Measurements from ENCODE around the gene SMPD3.

Gene SMPD3

DNA sequence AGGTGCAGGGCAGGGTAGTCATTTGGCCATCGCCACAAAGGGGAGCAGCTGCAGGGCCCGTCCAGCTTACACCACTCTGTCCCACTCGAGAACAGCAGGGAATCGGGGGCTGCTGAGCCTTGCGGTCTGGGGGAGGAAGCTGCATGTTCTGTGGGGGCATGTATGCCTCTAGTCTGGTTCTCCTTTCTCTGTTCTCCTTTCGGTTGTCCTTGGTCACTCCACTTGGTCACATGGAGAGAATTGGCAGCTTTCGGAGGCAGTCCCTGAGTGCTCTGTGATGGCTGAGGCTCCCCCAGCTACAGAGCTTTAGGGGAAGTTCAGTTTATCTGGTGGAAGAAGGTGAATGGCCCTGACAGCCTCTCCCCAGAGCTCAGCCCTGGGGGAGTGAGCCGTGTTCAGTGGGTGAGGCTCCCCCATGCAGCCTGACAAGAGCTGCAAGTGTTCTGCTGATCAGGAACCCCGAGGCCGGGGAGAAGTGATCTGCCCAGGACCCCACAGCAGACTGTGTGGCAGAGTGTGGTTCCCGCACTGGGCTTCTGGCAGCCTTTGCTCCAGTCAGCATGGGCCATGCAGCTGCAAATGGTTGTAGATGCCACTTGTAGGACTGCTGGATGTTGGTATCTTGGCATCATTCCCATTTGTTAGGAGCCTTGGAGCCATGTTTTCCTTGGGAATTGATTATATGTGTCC lies 22.3 kb upstream of the SMPD3 start:
- no peak for DNase-seq

DNA sequence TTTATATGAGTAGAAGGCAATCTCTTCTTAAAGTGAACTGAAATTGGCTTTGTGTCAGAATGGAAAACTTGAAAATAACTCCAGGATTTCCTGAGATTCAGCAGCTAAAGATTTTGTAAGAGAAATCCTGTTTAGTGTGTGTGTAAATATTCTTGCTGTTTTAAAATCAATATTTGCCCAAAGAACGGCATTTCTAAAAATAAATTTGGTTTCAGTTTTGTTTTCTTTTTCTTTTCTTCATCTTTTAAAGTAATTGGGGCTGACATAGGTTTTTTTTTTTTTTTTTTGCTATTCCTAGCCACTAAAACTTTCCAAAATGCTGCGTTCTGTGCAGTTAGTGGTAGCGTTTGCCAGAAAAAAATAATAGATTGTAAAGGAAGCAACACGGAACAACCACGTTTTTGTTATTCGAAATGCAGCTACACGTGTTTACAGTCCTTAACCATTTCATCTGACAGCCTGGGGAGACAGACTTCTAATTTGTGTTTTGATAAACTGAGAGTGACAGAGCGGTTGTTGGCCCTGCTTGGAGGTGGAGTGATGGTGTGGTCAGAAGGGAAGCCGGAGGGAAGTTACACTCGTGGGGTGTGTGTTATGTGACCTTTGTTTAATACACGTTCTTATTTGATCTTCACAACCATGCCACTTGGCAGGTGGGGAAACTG lies 21.6 kb upstream of the SMPD3 start:
- DNase-seq: no peak

DNA sequence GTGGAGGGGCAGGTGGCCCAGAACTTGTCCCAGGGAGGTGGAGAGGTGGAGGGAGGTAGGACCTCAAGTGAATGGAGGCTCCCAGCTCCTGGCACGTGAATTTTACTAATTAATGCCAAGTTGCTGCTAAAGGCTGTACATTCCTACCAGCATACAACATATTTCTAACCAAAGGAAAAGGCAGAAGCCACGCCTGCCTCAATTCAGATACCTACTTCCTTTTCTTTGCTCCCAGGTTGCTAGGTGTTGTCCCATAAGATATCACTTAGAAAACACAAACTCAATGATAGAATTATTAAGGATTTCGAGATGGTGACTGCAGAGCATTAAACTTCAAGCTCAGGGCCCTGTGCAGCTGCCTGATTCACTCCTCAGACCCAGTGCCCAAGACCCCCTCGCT lies 20.5 kb upstream of the SMPD3 start:
- no peak for DNase-seq

DNA sequence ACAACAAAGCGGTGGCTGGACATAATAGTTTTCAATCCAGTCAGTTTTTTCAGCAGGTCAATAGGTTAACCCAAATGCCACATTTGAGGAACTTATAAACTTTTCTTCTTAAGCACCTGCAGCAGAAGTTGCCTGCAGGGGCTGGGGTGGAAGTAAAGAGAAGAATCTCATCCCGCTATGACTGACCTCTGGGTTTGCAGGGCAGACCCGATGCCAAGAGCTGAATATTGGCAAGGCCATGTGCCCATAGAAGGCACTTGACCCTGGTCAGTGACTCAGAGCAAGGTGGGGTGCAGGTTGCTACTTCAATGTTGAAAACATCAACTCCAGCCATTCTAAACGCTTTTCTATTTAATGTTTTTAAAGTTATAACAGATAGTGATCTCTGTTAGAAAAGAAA lies 17.9 kb upstream of the SMPD3 start:
- no peak for DNase-seq

DNA sequence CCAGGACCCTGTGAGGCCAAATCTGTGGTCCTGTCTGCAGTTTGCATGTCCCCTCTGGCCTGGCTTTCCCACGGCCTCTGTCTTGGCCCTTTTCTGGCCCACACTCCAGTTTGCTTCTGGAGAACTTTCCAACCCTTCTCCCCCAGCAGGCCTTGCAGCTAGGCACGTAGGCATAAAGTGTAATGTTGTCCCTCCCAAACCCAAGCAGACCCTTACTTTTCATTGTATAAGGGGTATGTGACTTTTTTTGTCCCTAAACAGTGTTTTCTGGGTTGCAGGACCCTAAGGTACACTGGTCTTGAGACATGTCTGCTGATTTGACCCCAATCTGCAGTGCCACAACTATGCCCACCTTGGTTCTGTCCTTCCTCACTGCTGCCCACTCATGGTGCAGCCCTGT lies 15.6 kb upstream of the SMPD3 start:
- no peak for DNase-seq

DNA sequence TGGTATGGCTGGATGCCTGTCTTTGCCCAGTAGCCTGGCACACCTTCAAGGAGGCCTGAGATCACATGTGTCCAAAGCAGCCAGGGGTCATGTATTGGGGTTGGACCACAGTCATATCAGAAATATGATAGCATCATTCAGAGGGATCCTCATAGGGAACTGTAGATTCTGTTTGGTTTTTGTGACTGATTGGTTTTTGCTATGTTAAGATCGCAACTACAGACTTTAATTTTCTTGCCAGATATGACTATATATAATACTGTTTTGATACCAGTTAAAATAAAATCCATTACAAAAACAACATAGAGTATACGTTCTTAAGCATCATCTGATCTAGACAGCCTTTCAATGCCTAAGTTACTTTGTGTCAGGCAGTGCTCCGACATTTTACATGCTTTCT lies 11.8 kb upstream of the SMPD3 start:
- DNase-seq: no peak

DNA sequence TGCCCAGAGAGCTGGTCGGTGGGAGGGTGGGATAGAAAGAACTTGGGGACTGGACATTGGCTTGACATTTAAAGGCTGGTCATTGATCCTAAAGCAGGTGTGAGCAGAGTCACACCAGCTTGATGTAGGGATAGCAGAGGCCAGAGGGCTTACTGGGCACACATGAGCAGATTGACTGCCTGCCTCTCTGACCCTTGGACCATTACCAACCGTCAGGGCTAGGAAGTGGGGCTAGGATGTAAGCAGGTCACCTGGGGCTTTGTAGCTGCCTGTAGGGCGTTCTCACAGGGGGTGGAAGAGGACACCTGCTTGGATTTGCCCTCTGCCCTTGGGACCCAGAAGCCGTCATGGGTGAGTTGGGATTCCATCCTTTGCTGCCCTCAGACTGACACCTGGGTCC lies 11.1 kb upstream of the SMPD3 start:
- DNase-seq: no peak

DNA sequence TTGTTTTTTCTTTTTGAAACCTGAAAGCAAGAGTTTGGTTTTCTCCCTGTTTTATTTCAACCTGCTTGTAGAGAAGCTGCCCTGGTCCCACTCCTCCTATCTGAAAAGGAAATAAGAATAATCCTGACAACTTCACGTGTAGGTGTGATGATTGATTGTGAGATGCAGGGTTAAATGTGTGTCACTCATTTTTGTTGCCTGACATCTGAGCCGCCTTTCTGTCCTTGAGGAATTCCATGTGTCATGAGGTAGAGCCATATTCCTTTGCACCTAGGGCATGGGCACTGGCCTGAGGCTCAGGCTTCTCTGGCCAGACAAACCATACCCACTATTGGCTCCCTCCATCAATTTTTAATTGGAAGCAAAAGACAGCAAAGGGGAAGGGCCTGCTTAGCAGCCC lies 10.2 kb upstream of the SMPD3 start:
- no peak for DNase-seq

DNA sequence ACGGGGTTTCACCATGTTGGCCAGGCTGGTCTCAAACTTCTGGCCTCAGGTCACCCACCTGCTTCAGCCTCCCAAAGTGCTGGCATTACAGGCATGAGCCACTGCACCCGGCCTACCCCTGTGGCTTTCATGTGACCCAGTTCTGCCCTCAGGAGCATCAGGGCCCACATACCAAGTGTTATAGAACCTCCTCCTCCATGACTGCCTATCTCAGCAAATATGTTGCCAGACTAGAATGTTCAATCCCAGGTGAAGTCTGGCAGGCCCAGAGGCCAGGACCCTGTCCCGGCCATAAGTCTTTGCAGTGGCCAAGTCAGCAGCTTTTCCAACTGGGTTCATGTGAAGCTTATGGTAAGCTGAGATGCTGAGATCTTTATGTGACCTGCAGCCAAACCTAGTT lies 9.8 kb upstream of the SMPD3 start:
- DNase-seq: no peak

DNA sequence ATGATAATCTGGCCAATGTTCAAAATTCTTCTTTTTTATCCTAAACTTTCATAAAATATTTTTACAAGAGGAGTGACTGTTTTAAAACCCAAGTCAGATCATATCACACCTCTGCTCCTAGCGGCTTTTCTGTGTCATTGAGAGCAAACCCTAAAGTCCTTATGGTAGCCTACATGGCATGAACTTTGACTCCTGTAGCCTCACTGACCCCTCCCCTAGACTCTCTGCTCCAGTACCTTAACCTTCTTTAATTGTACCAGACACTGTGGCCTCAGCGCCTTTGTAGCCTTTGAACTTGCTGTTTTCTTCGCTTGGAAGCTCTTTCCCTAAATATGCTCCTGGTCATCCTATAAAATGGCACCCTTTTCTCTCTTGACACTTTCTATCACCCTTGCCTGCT lies 7.3 kb upstream of the SMPD3 start:
- no peak for DNase-seq

DNA sequence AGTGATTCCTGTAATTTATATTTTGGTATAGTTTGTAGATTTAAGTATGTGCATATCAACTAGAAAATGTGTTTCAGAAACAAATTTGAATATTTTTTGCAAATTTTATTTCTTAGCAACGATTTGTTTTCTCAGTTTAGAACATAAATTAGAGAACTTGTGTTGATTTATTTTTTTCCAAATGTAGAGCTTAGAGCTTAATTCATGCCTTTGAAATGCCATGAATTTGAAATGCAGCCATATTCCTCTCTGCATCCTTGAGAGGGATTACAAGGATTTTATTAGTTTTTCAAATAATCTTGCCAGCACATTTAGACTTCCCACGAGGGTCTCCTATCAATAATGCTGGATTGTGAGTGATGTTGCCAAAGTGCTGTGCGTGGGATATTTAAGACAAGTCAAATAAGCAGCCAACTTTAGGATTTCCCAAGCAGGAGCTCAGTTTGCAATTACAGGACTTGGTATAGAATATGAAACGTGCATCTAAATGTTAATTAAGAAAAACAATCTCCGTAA lies 6.7 kb upstream of the SMPD3 start:
- no peak for DNase-seq

DNA sequence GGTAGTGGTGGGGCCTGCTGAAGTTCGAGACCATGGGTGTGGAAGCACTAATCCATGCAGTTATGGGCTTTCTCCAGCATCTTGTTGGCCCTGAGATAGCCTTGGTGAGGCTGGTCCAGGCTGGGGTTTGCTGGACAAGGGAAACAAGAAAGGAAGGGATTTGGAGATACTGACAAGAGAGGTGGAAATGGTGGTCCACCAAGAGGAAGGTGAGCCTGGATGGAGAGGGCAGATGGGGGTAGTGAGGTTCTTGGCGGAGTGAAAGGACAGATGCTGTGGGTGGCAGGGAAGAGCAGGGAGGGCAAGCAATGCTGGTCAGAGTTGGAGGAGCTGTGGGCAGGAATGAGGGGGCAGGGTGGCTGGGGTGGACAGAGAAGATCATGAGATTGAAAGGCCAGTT lies 5.5 kb upstream of the SMPD3 start:
- no peak for DNase-seq

DNA sequence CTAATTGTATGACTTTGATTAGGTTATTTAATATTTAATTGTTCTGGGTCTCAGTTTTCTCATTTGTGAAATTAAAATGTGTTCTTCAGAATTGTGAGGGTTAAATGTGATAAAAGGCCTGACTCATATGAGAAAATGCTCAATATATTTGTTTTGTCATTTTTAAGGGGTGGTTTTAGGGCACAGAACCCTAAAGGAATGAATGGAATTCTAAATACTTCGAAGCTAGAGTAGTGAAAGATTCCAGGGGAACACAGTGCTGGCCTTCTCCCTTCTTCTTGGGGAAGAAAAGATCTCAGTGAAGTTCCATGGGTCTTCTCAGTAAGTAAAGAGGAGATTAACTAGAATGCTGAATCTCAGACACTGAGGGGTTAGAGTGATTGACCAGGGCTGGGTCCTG lies 3.9 kb upstream of the SMPD3 start:
- DNase-seq: no peak

DNA sequence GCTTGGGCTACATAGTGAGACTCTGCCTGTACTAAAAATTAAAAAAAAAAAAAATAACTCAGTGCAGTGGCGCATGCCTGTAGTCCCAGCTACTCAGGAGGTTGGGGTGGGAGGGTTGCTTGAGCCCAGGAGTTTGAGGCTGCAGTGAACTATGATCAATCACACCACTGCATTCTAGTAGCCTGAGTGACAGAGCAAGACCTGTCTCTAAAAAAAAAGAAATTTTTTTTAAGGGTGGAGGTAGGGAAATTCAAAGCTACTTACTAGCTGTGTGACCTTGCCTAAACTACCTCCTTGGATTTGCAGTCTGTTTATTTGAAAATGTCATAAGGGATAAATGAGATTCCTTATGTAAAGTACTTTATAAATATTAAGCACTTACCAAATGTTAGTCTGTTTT lies 3.4 kb upstream of the SMPD3 start:
- DNase-seq: no peak

DNA sequence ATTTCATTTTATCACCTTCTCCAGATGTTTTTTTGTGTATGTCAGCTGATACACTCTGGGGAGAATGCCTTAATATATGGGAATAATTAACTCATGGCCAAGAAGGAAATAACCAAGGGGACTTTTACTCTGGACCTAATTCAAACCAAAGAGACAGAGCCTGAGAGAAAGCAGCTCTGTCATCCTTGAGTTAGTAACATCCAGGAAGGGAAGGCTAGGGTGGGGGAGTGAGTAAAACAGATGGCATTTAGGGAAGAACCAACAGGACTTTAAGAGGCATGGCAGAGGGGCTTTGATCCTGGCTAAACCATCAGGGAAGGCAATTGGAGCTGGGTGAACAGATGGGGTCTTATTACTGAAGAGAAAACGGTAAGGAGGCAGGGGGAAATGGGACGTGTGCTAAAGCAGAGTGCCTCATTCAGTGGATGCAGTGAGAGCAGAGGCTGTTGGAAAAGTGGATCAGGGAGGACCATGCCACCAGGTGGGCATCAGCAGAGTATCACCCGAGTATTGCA lies 2.5 kb upstream of the SMPD3 start:
- no peak for DNase-seq

DNA sequence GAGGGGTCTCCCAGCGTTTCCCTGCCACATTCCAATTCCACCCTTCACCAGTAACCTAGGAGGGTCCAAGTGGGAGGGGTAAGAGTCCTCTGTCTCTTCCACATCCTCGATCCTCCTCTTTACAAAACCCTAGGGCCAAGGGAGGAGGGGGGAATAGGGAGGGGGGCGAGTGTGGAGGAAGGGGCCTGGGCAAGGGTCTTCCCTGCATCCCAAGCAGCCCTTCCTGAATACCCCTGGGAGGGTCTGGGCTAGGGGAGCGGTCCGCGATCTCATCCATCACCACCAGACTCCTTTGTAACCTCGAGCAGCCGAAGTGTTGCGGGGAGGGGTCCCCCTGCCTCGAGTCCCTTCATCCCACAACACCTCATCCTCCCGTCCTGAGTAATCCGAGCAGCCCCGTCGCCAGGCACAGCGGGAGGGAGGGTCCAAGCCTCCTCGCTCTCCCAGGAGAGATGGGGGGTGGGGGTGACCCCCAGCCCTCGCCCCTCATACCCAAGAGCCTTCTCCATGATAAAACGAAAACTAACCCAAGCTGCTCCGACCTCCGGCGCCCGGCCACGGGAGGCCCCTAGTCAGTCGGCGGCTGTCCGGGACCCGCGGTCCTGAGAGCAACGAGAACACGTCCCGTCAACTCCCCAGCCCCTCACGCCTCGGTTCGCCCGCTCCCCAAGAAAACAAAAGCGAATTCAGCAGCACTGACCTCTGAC lies 502 bp downstream of the SMPD3 start:
- peak in 1 of 2 experiments; percentile 16 for DNase-seq

DNA sequence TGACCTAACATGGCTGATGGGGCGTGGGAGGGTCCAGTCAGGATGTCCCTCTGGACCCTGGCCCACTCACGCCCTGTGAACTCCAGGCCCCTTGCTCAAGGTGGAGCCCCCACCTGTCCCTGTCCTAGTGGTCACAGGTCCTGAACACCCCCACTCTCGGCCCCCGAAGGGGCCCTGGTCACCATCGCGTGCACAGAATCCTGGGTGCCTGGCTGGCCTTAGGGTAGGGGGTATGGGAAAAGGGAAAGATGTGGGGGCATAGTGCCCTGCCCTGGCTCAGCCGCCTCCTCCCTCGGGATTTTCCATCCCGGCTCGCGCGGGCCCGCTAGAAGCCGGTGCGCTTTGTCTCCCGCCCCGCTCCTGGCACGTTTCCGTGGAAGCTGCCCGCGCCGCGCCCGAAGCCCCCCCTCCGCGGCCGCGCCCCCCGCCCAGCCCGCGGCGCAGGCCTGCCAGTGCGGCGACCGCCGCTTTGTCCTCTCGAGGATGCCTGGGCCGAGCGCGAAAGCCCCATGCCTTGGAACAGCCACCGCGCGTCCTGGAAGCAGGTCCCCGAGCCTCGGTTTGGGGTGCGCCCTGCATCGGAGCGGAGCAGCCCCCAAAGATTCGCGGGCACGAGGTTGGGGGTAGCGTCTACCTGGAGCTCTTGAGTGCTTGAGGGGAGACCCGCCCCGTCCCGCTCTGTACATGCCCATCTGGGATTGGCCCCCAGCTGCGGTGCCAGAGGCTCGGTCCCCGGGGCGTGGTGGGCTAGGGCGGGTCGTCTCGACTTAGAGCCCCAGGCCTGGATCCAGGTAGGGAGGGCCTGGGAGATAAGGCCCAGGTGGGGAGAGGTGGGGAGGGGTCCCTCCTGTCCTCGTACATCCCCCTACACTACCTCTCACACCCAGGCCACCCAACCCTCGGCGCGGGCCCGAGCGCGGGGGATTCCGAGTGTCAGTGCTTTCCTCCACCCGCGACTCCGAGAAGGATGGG lies 1.3 kb downstream of the SMPD3 start:
- DNase-seq: no peak

DNA sequence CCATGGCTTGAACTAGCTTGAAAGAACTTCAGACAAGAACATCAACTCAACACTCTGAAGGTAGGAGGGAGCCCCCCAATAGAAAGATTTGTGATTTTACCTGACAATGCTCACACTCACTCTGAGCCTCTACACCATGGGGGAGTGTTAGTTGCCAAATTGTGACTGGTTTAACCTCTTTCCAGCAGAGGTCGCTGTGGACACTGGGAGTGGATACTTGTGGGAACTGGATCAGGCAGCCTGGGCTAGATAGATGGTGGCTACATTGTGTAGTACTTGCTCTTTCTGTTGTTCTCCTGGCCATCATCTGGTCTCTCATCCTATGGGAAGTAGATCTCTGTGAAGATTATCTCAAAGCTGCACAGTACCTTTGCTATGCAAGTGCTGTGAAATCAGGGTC lies 2.9 kb downstream of the SMPD3 start:
- DNase-seq: no peak

DNA sequence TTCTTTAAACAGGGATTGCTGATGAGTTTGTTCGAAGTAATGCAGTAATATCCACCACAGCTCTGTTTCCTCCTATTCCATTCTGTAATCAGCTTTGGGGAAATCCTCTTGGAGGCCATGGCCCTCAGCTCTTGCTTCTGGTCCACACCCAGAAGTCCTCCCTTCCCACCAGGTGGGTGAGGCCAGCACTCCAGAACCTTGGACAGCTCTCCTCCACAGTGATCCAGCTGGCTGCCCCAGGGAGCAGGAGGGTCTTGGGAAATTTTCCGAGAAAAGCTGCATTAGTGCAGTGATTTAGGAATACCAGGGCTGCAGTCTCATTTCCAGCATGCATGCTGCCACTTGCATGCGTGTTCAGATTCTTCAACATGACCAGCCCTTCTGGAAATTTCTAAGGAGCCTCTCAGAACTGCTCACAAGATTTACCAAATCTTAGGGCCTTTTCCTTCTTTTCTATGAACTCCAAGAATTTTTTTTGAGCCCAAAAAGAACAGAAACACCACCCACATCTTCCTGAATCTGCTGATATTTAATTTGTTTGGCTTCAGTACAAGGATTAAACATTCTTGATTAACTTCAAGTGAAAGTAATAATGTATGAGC lies 4.2 kb downstream of the SMPD3 start:
- DNase-seq: no peak

DNA sequence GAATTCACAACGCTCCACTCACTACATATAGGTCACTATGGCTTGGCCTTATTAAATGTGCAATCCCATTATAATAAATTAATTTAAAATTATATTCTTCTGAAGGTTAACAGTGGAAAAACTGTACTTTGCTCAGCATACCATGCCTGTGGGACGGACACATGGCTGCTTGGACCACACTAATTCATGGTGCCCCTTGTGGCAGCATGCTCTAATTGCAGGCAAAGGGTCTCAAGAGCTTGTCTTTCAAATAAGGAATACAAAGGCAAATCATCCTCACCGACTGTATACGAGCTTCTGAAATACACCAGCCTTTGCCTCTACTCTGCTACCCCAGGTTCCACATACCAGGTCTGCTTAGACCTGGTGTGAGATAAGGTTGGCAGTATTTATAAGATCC lies 11.7 kb downstream of the SMPD3 start:
- no peak for DNase-seq

DNA sequence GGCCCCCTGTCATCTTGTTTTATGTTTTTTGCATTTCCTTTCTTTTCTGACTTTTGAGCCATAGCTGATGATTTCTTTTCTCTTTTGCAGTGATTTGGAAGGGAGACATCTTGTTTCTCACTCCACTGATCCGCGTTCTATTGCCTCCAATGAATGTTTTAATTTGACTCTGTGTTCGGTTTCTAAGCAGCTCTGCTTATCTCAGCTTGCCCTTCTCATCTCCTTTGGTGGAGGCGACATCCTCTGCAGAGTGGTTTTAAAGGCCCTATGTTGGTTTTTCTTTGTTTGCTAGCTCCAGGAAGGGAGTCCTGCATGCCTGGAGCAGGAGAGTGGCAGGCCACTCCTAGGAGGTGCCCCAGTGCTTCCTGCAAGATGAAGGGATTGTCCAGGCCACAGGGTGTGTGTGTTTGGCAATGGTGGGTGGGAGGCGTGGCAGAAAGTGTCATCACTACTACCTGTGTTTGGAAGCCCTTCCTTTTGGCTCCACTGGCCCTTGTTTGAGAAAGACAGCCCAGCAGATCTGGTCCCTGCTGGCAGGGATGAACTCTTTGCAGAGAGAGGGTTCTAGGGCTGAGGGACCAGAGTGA lies 13.6 kb downstream of the SMPD3 start:
- no peak for DNase-seq

DNA sequence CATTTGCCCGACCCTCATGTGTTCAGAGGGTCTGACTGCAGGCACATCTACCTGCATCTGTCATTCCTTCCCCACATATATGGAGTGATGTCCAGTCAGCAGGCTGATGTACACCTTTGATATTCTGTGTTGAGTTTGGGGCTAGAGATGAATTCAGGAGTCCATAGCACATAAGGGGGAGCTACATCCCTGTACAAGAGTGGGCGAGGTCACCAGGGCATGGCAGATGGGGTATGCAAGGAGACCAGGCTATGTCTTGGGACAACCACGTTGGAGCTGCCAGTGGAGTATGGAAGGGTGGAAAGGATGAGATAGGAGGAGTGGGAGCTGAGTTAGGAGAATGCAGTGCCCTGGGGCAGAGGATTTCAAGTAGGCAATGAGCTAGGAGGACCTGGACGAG lies 15.0 kb downstream of the SMPD3 start:
- no peak for DNase-seq

Measured in activated CD4-positive, alpha-beta T cell treated with anti-CD3 and anti-CD28 coated beads, Interleukin-2, amount 50 U/mL, for 4 hours (primary cell).